Activated CD8-positive, alpha-beta memory T cell treated with anti-CD3 and anti-CD28 coated beads for 24 hours (primary cell): ENCODE measurements around the gene PTS.

Experiments
- DNase-seq: peaks from one replicate; pipeline ENCODE4 v3.0.0-alpha.2; 2020

Gene PTS

GRCh38 chr11:112267188-112267591, 41.0 kb downstream of the PTS start:
- no peak for DNase-seq

DNA sequence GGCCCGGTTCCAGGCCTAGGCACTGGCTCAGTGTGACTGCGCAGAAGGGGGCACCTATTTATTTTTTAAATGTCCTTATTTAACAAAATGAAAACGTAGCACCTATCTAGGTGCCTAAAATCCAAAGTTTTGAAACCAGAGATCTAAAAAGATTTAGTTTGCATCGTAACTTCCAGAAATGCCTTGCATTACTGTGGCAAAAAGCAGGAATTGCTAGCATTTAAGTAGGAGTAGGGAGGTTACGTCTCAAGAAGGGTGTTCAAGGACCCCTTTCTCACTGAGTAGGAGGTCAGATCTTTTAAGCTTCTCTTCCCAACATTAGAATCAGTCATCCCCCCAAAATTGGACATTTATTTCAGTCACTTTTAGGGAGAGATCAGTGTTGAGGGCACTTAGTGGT, 42.2 kb downstream of the PTS start:
- no peak for DNase-seq

- no peak for DNase-seq
These were observed 42.9 kb downstream of the PTS start for GRCh38 chr11:112269139-112269538.

DNA sequence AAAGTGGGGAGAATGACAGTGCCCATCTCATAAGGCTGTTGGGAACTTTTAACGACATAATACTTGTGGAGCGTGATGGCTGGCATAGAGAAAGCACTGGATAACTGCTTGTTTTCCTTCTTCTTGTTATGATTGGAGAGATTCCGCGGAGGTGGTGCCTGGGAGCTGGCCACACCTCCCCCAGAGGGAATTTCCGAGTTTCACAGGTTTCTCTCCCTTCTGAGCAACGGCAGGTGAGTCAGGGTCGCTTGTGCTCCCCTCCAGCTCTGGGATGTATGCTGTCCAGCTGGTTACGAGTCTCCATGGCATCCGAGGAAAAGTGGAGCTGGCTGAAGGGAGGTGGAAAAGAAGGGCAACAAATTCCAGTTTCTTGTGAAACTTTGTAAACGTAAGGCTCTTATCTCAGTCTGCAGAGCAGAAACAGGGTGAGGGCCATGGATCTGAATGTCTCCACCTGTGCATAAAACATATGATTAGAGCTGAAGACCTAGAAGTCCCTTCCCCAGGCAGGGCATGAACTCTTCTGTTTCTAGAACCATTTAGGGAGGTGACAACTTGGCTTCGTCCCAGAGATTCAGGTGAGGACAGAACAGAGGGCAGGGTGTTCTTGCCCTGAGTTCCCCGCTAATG, 44.4 kb downstream of the PTS start:
- DNase-seq, result no peak

DNA sequence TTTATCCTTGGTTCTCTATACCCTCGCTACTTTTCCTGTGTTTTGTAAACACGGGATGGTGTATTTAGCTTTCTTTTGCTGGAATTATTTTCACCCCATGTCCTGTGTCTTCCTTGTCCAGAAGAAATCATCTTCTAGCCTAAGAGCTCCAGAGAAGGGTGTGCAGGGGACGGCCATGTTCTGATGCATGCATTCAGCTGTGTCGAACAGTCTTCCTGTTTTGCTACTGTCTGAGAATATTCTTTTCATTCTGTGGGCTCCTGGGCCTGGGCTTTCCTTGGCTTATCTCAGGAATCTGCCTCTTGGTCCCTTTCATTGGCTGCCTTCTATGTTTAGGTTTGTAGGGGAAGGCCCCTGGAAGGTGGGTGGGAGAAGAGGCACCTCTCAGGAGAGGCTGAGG, 45.0 kb downstream of the PTS start:
- no peak for DNase-seq

DNA sequence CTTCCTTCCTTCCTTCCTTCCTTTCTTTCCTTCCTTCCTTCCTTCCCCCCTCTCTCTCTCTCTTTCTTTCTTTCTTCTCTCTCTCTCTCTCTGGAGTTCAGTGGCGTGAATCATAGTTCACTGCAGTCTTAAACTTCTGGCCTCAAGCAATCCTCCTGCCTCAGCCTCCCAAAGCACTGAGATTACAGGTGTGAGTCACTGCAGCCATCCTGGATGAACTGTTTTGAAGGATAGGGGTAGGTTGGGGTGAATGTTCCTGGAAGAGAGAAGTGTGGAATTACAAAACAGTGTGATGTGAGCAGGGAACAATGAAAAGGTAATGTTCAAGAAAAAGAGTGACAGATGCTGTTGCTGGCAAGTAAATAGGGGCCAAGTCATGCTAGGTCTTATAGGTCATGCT, 46.8 kb downstream of the PTS start:
- DNase-seq, result no peak

- no peak for DNase-seq
These were observed 48.0 kb downstream of the PTS start for GRCh38 chr11:112274007-112274783.

DNA sequence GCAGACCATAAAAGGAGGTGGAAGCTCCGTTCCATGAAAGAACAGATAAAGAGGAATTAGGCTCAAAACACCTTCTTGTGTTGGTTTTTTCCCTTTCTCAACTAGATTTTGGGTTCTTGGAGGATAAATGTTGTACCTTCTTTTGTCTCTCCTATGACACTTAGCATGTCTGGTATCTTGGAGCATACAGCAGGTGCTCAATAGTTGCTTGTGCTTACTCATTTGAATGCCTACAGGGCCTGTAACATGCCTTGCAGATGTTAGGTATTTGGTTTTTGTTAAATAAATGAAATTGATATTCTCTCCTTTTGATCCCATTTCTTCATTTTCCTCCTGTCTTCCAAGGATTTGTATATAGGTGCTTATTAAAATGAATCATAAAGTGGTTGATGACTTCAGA, 50.8 kb downstream of the PTS start:
- DNase-seq, result no peak

GRCh38 chr11:112277941-112278340, 51.7 kb downstream of the PTS start:
- DNase-seq, result no peak

DNA sequence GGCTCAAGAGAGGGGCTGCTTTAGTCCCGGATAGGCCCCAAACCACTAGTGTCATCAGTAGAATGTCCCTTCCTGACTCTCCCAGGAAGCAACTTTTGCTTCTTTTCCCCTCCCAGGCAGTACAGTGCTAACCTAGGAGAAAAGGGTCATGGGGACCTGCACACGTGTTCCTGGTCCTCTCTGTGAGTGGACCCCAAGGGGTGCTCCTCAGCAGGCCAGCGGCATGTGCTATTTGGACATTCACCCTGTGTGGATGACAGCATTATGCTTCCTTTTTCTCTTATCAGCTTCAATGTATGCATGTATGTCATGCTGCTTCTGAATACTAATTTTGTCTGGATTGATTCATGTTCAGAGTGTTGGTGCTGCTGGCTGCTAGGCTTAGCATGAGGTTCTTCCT, 52.6 kb downstream of the PTS start:
- DNase-seq, result no peak

DNA sequence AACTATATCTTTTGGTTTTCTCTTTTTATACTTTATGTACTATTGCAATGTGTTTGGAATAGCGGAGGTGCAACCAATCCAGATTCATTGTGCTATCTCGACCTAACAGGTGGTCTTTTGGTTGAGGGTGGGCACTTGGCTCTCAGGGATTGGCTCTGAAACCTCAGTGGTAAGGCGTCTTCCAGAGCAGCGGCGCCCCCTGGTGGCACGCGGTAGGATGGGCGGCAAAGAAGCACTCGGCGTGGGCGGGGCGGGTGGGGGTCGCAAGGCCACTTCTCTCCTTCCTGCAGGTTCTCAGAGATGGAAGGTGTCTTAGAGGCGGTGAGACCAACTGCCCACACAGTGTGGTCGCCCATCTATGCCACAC, 53.7 kb downstream of the PTS start:
- peak; percentile 92 for DNase-seq

DNA sequence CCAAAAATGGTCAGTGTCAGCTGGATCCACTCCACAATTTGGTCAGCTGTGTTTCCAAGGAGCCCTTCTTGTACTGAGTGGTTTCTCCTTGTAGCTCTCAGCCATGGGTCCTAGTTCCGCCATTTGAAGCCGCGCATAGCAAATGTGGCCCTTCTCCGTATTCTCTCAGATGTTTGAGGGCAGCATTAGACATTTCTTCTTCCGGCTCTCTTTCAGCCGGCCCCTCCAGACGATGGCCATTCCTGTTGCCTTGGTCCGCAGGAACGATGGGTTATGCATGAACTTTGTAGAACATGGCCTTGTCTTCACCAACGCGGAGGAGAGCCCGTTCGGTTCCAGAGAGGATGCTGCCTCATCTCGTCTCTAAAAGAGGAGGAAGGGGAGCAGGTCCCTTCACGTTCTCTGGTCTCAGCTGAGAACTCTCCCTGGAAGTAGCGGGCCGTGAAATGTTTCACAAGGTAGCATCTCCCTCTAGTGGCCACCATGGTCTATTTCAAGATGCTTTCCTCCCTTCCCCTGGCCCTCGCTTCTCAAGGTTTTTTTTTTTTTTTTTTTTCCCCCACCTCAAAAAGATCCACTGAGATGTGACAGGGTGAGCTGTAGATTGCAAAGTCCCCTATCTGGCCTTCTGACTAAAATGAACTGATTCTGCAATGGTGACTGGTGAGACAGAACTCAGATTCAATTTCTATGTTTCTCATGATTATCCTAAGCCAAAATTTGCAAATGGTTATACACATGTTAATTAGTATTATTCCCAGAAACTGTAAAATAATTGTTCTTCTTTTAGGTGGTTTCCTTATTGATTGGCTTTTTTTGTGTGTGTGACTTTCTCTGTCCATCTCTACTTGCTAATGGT, 54.3 kb downstream of the PTS start:
- peak; percentile 86 for DNase-seq

DNA sequence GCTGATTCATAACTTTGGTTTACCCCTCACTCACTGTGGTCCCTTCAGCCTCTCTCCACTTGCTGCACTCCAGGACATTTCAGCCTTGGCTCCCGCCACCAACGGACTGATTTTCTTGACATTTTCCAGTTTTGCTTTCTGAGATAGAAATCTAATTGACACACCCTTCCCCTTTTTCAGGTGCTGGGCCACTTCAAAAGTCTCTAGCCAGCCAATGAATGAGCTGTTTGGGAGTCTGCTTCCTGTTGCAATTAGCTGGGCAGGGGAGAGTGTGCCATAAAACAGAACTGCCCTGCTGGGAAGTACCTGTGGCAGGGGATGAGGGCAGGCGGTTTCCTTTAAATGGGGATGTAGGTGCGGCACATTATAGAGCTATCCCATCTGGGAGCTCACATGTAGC, 55.5 kb downstream of the PTS start:
- no peak for DNase-seq
